Testis (tissue), 2 donors: ENCODE data around the gene ELAPOR1.

Experiments
- CTCF ChIP-seq, 3 experiments: fragments of 450-650 bp in 2 of 3; fragments of 200-600 bp in 1 of 3; sonication (generic) in 1 of 3; IDR thresholded peaks; one replicate each; pipeline ENCODE4 v1.5.1; 2016 to 2019; ENCODE audit warnings: antibody characterized with exemption in 3 of 3, mild to moderate bottlenecking in 2 of 3, moderate library complexity in 1 of 3
- POLR2A ChIP-seq: fragments of 450-650 bp; IDR thresholded peaks from one replicate; pipeline ENCODE4 v1.6.1; 2017; ENCODE audit warnings: antibody characterized with exemption, mild to moderate bottlenecking, moderate library complexity

DNA sequence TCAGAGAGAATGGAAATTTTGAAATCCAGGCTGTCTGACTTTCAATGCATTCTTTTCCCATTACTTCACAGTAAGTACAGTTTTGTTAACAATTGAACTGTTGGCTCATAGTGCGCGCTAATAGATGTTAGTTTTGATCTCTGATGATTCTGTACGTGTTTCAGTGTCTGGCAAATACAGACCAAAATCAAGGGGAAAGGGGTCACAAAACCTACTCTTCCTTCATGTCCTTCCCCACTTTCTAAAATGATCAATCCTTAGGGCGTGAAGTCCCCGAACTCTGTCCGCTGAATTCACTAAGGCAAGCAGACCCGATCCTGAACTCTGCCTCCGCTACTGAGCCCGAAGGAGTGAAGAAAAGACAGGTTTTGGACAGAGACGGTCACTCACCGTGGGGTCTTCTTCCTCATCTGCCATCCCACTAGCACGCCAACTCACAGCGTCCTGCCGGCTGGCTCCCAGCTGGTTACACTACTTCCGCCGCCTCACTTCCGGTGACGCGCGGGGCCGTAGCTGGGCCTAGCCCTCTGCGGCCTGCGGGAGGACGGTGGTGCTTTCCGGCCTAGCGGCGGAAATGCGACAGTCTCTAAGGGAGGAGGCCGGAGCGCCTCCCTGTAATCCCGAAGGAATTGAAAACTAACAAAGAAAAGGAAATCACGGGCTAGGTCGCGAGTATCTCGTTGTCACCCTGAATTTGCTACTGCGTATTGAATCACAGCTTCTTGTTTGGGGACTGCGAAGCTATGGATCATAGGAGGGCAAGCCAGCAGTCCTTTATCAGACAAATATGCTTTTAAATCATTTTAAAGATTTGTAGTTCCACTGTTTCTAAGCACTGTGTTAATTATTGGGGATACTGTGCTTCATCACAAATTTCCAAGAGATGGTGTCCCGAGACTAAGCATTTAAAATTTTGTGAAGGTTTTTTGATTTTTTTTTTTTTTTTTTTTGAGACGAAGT, 38.1 kb upstream of the ELAPOR1 start, which contains the start of gene TAF13:
- TF ChIP-seq POLR2A = peak; percentile 75
- peak in 2 of 3 experiments; percentile 47 to 57 for TF ChIP-seq CTCF (IDR thresholded peaks at IDR 0.05)
